HepG2 (cell line): ENCODE measurements around the gene ARHGAP12. TPM values are rescaled to one million over a fixed set of nuclear protein-coding genes. Genes with fewer than 3 reads are reported as not detected.

Source experiments
- ATAC-seq: fragments of 200-7000 bp; cut with Tn5 transposase; 3 replicates; pipeline ENCODE4 v1.9.1; 2020; ENCODE audit warnings: mild to moderate bottlenecking, moderate library complexity
- BruUV-seq: library from RNA; stranded (reverse); fragments of 400-500 nt; replicated peaks from 2 replicates; lab custom pipeline; 2021; lab: Mats Ljungman, UMichigan
- CTCF ChIA-PET: fragments of 300-600 bp; formaldehyde crosslinking; extraction: SDS; loops from one replicate; lab custom pipeline; 2021; ENCODE audit warnings: low total read pairs, inconsistent platforms, low intra/inter-chr PET ratio; lab: Yijun Ruan, JAX
- POLR2A ChIA-PET: fragments of 350-600 bp; sonication (Branson Sonifier 250); formaldehyde crosslinking; loops from one replicate; lab custom pipeline; 2020; ENCODE audit warnings: antibody characterized with exemption, inconsistent platforms; lab: Yijun Ruan, JAX
- DNase-seq: peaks from one replicate; pipeline ENCODE4 v3.0.0-alpha.2; 2015; ENCODE audit warnings: low spot score
- FAIRE-seq: peaks from 3 replicates; lab custom pipeline; 2011; peaks lifted over from hg19 to GRCh38; lab: Jason Lieb, UNC
- H2AFZ ChIP-seq: one replicate; pipeline ENCODE4 v1.6.1; 2011; ENCODE audit warnings: low read length, inconsistent platforms
- H3K27ac ChIP-seq: fragments of 300-600 bp; 3 replicates; pipeline ENCODE4 v1.8.0; 2011; ENCODE audit warnings: mixed run types, mild to moderate bottlenecking, mixed read lengths, low read length, inconsistent platforms; ENCODE audit not compliant: insufficient read depth; ENCODE audit errors: extremely low read length
- H3K27me3 ChIP-seq, 2 experiments: fragments of 200-600 bp in 1 of 2; 2 replicates in 1 of 2; 3 replicates in 1 of 2; pipeline versions ENCODE4 v1.6.0 to v1.8.0; 2011; ENCODE audit warnings: low read length in 2 of 2, mild to moderate bottlenecking in 2 of 2, moderate library complexity in 2 of 2, inconsistent platforms in 1 of 2; ENCODE audit not compliant: insufficient read depth in 2 of 2, control insufficient read depth in 1 of 2
- H3K36me3 ChIP-seq, 2 experiments: fragments of 200-600 bp in 1 of 2; replicated peaks in 1 of 2; 2 replicates in 1 of 2; 3 replicates in 1 of 2; pipeline versions ENCODE4 v1.5.1 to v1.8.0; 2011; ENCODE audit warnings: low read length in 2 of 2, inconsistent platforms in 1 of 2; ENCODE audit not compliant: insufficient read depth in 2 of 2, control insufficient read depth in 1 of 2
- H3K4me1 ChIP-seq: 2 replicates; pipeline ENCODE4 v1.5.1; 2012; ENCODE audit warnings: low read length, inconsistent platforms; ENCODE audit not compliant: insufficient read depth
- H3K4me2 ChIP-seq: 2 replicates; pipeline ENCODE4 v1.6.0; 2011; ENCODE audit warnings: low read depth, low read length, inconsistent platforms
- H3K4me3 ChIP-seq, 3 experiments: fragments of 200-600 bp in 1 of 3; sonication (generic), shearing (Covaris generic) in 1 of 3; replicated peaks in 1 of 3; 2 replicates each; pipeline ENCODE4 v1.5.1; 2011 to 2016; ENCODE audit warnings: low read length in 3 of 3, inconsistent platforms in 2 of 3, low read depth in 2 of 3, mild to moderate bottlenecking in 2 of 3, control low read depth in 1 of 3, mixed read lengths in 1 of 3; ENCODE audit not compliant: insufficient read depth in 1 of 3
- H3K79me2 ChIP-seq: one replicate; pipeline ENCODE4 v1.6.1; 2011; ENCODE audit warnings: low read length, inconsistent platforms; ENCODE audit not compliant: insufficient read depth
- H3K9ac ChIP-seq: 2 replicates; pipeline ENCODE4 v1.6.0; 2011; ENCODE audit warnings: mild to moderate bottlenecking, low read depth, low read length, inconsistent platforms; ENCODE audit not compliant: insufficient read depth
- H3K9me3 ChIP-seq: 2 replicates; pipeline ENCODE4 v1.5.1; 2012; ENCODE audit warnings: mild to moderate bottlenecking, low read length
- H4K20me1 ChIP-seq: 2 replicates; pipeline ENCODE4 v1.6.0; 2011; ENCODE audit warnings: inconsistent platforms, mild to moderate bottlenecking, low read length, moderate library complexity; ENCODE audit not compliant: insufficient read depth
- CREM ChIP-seq, 2 experiments: sonication (generic) in 1 of 2; formaldehyde crosslinking in 1 of 2; IDR thresholded peaks; 2 replicates each; pipeline versions ENCODE4 v1.4.0 to v1.6.1; 2016 to 2020; ENCODE audit warnings: antibody characterized with exemption in 1 of 2, mild to moderate bottlenecking in 1 of 2, missing genetic modification reagents in 1 of 2
- EEA1 ChIP-seq: sonication (generic); formaldehyde crosslinking; IDR thresholded peaks from 2 replicates; pipeline ENCODE4 v1.5.1; 2020; ENCODE audit warnings: mild to moderate bottlenecking, missing genetic modification reagents, borderline replicate concordance
- GATAD1 ChIP-seq: IDR thresholded peaks from 2 replicates; pipeline ENCODE4 v1.6.1; 2016; ENCODE audit warnings: missing genetic modification reagents, missing compliant biosample characterization
- IRX3 ChIP-seq: sonication (generic); formaldehyde crosslinking; IDR thresholded peaks from 2 replicates; pipeline ENCODE4 v1.8.1; 2023; ENCODE audit warnings: mild to moderate bottlenecking, low read depth, missing genetic modification reagents, borderline replicate concordance
- MIXL1 ChIP-seq: IDR thresholded peaks from 2 replicates; pipeline ENCODE4 v1.6.1; 2016
- MXD4 ChIP-seq: IDR thresholded peaks from 2 replicates; pipeline ENCODE4 v1.6.1; 2016; ENCODE audit warnings: mild to moderate bottlenecking, missing biosample characterization, missing genetic modification reagents
- NCOA1 ChIP-seq: sonication (generic); formaldehyde crosslinking; IDR thresholded peaks from 2 replicates; pipeline ENCODE4 v1.9.0; 2021; ENCODE audit warnings: missing genetic modification reagents
- NKX3-1 ChIP-seq: sonication (generic); formaldehyde crosslinking; IDR thresholded peaks from 2 replicates; pipeline ENCODE4 v1.5.0; 2020; ENCODE audit warnings: missing genetic modification reagents
- RELA ChIP-seq: sonication (generic); formaldehyde crosslinking; IDR thresholded peaks from 2 replicates; pipeline ENCODE4 v1.4.0; 2020; ENCODE audit warnings: missing genetic modification reagents
- TEAD3 ChIP-seq: optimal IDR thresholded peaks from 2 replicates; pipeline ENCODE3; 2016; ENCODE audit warnings: borderline replicate concordance
- TOPORS ChIP-seq: sonication (generic); formaldehyde crosslinking; IDR thresholded peaks from 2 replicates; pipeline ENCODE4 v1.8.0; 2023; ENCODE audit warnings: mild to moderate bottlenecking, missing genetic modification reagents
- ZC3H13 ChIP-seq: sonication (generic); formaldehyde crosslinking; IDR thresholded peaks from 2 replicates; pipeline ENCODE4 v1.8.1; 2023; ENCODE audit warnings: mild to moderate bottlenecking, missing genetic modification reagents, moderate library complexity
- ZEB1 ChIP-seq: IDR thresholded peaks from 2 replicates; pipeline ENCODE4 v1.6.1; 2012; ENCODE audit warnings: mild to moderate bottlenecking, low read depth, inconsistent platforms; ENCODE audit not compliant: insufficient replicate concordance
- ZNF362 ChIP-seq: sonication (generic); formaldehyde crosslinking; IDR thresholded peaks from 2 replicates; pipeline ENCODE4 v1.4.0; 2020; ENCODE audit warnings: missing genetic modification reagents, mild to moderate bottlenecking, borderline replicate concordance
- ZNF530 ChIP-seq: sonication (generic); formaldehyde crosslinking; IDR thresholded peaks from 2 replicates; pipeline ENCODE4 v1.5.0; 2020; ENCODE audit warnings: low read depth, mild to moderate bottlenecking, missing genetic modification reagents
- ZNF710 ChIP-seq: sonication (generic); formaldehyde crosslinking; IDR thresholded peaks from 2 replicates; pipeline ENCODE4 v1.5.0; 2020; ENCODE audit warnings: mild to moderate bottlenecking, missing genetic modification reagents, borderline replicate concordance
- ZNF83 ChIP-seq: sonication (generic); formaldehyde crosslinking; IDR thresholded peaks from 2 replicates; pipeline ENCODE4 v1.4.0; 2020; ENCODE audit warnings: missing genetic modification reagents, mild to moderate bottlenecking, borderline replicate concordance
- ZNF883 ChIP-seq: sonication (generic); formaldehyde crosslinking; IDR thresholded peaks from 2 replicates; pipeline ENCODE4 v1.5.1; 2020; ENCODE audit warnings: mild to moderate bottlenecking, missing genetic modification reagents; ENCODE audit errors: not compliant biosample characterization
- WGBS: methylation state at CpG from one replicate; pipeline ENCODE4 v1.1.6; 2017; ENCODE audit warnings: low lambda C conversion rate; 5-methylcytosine and 5-hydroxymethylcytosine counted together
- in situ Hi-C: cut with HindIII; loops from 2 replicates; pipeline ENCODE4 v1.10.0; 2017; ENCODE audit warnings: low pct_unique_long_range_greater_than_20kb; ENCODE audit not compliant: extremely low pct_ligation_motif_present
- intact Hi-C: fragments of 100-400 bp; cut with micrococcal nuclease; formaldehyde crosslinking; loops from one replicate; pipeline ENCODE4 v1.10.0; 2022; ENCODE audit not compliant: unreplicated experiment
- polyA plus RNA-seq, 8 experiments: library from polyadenylated mRNA; depleted of rRNA in 3 of 8; stranded (reverse) in 7 of 8; unstranded in 1 of 8; fragments of >200 nt; fragmentation: Illumina TruSeq in 4 of 8; extraction: Trizol in 4 of 8; gene quantifications; 2 replicates each; pipeline versions ENCODE4 v1.2.1 to v1.2.3, GENCODE V29; 2011 to 2016; ENCODE audit warnings: low read depth in 4 of 8, missing spikeins in 1 of 8, mixed read lengths in 1 of 8; ENCODE audit not compliant: insufficient read depth in 1 of 8
- total RNA-seq, 5 experiments: library from RNA; depleted of rRNA; stranded (reverse); fragments of >200 nt; fragmentation: Illumina TruSeq; extraction: Trizol; gene quantifications; 2 replicates each; pipeline ENCODE4 v1.2.3, GENCODE V29; 2016; ENCODE audit warnings: low read depth in 1 of 5
- TF ChIP-seq, protein P1 (sequence below): sonication (generic); formaldehyde crosslinking; IDR thresholded peaks from 2 replicates; pipeline ENCODE4 v1.4.0; 2020; ENCODE audit warnings: missing genetic modification reagents

ARHGAP12 gene
- total and polyA plus RNA-seq, 2 of the 13 experiments (the other 11 are each of a cell fraction or from before 2014, with no cell fraction given): 25.0 to 54.6 TPM

- H3K4me1 ChIP-seq: peaks cover 16% of the 10 kb centered on the region
- ATAC-seq (no peak), DNase-seq (no peak), FAIRE-seq (no peak)
- in situ Hi-C loops (loop anchor here (25.0 kb wide), 1 partner anchor 975 kb away; no protein-coding TSS in a partner anchor), intact Hi-C loops (no loop called here)
- no peaks in the 10 kb centered on the region for H3K9me3 ChIP-seq
- H3K27me3 ChIP-seq: peaks cover 1 to 3% of the 10 kb centered on the region in 2 experiments; a peak in 3 of 5 replicates
- CTCF ChIA-PET: no interaction called here
- no peak overlapping the region for H3K4me3 ChIP-seq
- BruUV-seq: no TSS peak
- no peak overlapping the region for H3K9ac ChIP-seq
- H3K27ac ChIP-seq: no peak overlapping the region
- POLR2A ChIA-PET: no interaction called here
- no peaks in the 10 kb centered on the region for H4K20me1 ChIP-seq
- H3K79me2 ChIP-seq: no peaks in the 10 kb centered on the region
- H3K36me3 ChIP-seq: no peaks in the 10 kb centered on the region
- no peak for TF ChIP-seq CREM (IDR thresholded peaks at IDR 0.05)
- no peak for TF ChIP-seq CREM (CRISPR knock-in tag; IDR thresholded peaks at IDR 0.05)
- no peak for TF ChIP-seq ZEB1
- TF ChIP-seq ZNF362 (CRISPR knock-in tag): no peak
- TF ChIP-seq MXD4 (CRISPR knock-in tag): no peak
- TF ChIP-seq ZNF710 (CRISPR knock-in tag): no peak
- no peak for TF ChIP-seq GATAD1 (CRISPR knock-in tag)
- no peak for TF ChIP-seq IRX3 (CRISPR knock-in tag)
- no peak for TF ChIP-seq TEAD3
- TF ChIP-seq ZNF530 (CRISPR knock-in tag): no peak
- TF ChIP-seq NKX3-1: no peak
- no peak for TF ChIP-seq TOPORS (CRISPR knock-in tag)
- TF ChIP-seq ZNF83 (CRISPR knock-in tag): no peak
- no peak for TF ChIP-seq EEA1 (CRISPR knock-in tag)
- TF ChIP-seq ZNF883 (CRISPR knock-in tag): no peak
- no peak for TF ChIP-seq RELA (CRISPR knock-in tag)
- no peak for TF ChIP-seq NCOA1 (CRISPR knock-in tag)
- no peak for TF ChIP-seq MIXL1
- TF ChIP-seq, protein P1, sequence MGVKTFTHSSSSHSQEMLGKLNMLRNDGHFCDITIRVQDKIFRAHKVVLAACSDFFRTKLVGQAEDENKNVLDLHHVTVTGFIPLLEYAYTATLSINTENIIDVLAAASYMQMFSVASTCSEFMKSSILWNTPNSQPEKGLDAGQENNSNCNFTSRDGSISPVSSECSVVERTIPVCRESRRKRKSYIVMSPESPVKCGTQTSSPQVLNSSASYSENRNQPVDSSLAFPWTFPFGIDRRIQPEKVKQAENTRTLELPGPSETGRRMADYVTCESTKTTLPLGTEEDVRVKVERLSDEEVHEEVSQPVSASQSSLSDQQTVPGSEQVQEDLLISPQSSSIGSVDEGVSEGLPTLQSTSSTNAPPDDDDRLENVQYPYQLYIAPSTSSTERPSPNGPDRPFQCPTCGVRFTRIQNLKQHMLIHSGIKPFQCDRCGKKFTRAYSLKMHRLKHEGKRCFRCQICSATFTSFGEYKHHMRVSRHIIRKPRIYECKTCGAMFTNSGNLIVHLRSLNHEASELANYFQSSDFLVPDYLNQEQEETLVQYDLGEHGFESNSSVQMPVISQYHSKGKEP: no peak
- no peak for TF ChIP-seq ZC3H13 (CRISPR knock-in tag)
- TF ChIP-seq, all 625 proteins: peak for 0
- 13% methylated on average over 4 of the region's 4 CpGs for WGBS
- Histone ChIP-seq H2AFZ (no peak overlapping the region), H3K4me2 (no peak overlapping the region)
Observed at GRCh38 chr10:31762316-31762715, 166.3 kb downstream of the ARHGAP12 start.
